Measurements from ENCODE around the gene DNM3. TPM values are rescaled to one million over a fixed set of nuclear protein-coding genes. Genes with fewer than 3 reads are reported as not detected.

The DNM3 gene
- total RNA-seq, 1 donor from 2014 or later, result 15.4 TPM

DNA sequence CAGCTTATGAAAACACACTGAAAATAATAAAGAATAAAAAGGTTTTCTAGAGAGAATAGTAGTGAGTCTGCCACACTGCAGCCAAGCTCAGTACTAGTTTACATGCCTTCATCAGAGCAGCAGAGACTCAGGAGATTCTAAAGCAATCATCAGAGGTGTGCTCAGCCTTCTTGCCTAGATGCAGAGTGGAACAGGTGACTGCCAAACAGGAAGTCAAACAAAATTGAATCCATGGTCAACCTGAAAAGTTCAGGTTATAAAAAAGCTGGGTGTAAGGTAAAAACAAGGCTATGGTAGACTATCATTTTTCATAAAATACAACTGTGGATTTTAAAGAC lies 413.9 kb downstream of the DNM3 start:
- ATAC-seq (no peak), DNase-seq (no peak)
- H3K36me3 ChIP-seq, result no peaks in the 10 kb centered on the region
- no peaks in the 10 kb centered on the region for H3K27me3 ChIP-seq
- TF ChIP-seq, protein P1, sequence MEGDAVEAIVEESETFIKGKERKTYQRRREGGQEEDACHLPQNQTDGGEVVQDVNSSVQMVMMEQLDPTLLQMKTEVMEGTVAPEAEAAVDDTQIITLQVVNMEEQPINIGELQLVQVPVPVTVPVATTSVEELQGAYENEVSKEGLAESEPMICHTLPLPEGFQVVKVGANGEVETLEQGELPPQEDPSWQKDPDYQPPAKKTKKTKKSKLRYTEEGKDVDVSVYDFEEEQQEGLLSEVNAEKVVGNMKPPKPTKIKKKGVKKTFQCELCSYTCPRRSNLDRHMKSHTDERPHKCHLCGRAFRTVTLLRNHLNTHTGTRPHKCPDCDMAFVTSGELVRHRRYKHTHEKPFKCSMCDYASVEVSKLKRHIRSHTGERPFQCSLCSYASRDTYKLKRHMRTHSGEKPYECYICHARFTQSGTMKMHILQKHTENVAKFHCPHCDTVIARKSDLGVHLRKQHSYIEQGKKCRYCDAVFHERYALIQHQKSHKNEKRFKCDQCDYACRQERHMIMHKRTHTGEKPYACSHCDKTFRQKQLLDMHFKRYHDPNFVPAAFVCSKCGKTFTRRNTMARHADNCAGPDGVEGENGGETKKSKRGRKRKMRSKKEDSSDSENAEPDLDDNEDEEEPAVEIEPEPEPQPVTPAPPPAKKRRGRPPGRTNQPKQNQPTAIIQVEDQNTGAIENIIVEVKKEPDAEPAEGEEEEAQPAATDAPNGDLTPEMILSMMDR (IDR thresholded peaks at IDR 0.05), result no peak
- H3K4me1 ChIP-seq, result no peaks in the 10 kb centered on the region
- no peak overlapping the region for H3K4me3 ChIP-seq
- intact Hi-C loops (cut with DNase I), result no loop called here
- H3K27ac ChIP-seq, result no peak overlapping the region
- H3K9me3 ChIP-seq, result no peaks in the 10 kb centered on the region

DNA sequence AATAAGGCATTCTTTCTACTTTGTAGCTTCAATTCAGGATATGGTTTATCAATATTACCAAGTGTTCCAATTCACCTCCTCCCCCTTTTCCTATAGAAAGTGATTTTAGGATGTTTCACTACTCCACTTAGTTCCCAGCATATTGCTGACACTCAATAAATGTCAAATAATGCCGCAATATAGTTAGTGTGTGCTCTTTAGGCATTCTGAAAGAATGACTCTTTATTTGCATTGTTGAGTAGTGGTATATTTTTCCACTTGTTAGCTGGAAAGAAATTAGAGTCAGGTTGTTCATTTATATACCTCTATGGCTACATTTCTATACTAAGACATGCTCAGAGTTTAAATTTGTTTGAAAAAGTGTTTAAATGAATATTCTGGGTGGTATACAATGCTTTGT lies 424.6 kb downstream of the DNM3 start:
- ATAC-seq, result no peak
- Histone ChIP-seq H3K4me1 (peaks cover 7% of the 10 kb centered on the region), H3K36me3 (no peaks in the 10 kb centered on the region), H3K9me3 (no peaks in the 10 kb centered on the region), H3K27me3 (no peaks in the 10 kb centered on the region), H3K27ac (no peak overlapping the region), H3K4me3 (no peak overlapping the region)
- intact Hi-C loops (cut with DNase I), result no loop called here
- no peak for DNase-seq
- TF ChIP-seq, protein P1 (IDR thresholded peaks at IDR 0.05), result no peak

DNA sequence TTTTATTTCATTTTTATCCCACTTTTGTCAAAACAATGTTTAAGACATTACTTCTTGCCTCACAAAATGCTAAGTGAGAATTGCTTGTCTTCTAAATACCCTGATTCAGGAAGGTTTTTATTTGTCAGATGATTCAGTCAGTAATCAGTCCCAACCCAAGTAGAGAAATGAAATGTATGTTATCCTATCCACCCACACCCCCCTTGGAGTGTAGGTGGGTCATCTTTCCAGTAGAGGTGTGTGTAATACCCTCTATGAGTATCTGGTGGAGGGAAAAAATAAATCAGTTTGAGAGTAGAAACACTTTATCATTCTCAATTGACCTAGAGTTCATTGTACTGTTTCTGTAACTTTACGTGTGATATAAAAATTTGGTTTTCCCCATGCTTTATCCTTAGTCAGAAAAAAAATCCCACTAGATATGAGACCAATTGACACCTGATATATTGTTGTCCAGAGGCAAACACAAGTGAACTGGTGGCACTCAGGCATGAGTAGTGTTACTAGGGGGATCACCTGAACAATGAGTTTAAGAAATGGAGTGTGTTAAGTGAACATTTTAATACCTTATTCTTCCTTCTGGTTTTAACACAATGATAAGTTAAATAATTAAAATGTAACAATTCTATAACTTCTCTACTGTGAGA lies 425.4 kb downstream of the DNM3 start:
- ATAC-seq (no peak), DNase-seq (no peak)
- Histone ChIP-seq H3K36me3 (no peaks in the 10 kb centered on the region), H3K4me1 (peaks cover 7% of the 10 kb centered on the region), H3K9me3 (no peaks in the 10 kb centered on the region), H3K4me3 (no peak overlapping the region), H3K27ac (no peak overlapping the region), H3K27me3 (no peaks in the 10 kb centered on the region)
- TF ChIP-seq, protein P1 (IDR thresholded peaks at IDR 0.05), result no peak
- intact Hi-C loops (cut with DNase I), result no loop called here

DNA sequence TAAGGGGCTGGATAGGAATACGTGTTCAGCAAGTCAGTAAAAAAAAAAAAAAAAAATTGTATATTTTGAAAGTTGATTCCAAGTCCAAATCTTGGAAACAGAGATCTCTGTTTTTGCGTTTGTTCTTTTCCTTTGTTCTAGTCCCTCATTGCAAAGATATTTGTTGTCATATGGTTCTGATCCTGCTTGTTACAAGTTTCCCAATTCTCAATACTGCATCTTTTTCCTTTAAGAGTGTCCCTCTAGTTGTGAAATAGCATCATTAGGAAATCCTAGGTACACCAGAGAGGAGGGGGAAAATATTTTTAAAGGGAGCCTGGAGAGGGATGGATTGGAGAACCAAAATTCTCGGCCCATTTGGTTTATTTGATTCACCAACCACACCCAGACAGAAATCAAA lies 426.9 kb downstream of the DNM3 start:
- Histone ChIP-seq H3K4me3 (no peak overlapping the region), H3K27me3 (no peaks in the 10 kb centered on the region), H3K4me1 (peaks cover 7% of the 10 kb centered on the region), H3K9me3 (no peaks in the 10 kb centered on the region), H3K27ac (peak overlapping the region; percentile 8), H3K36me3 (no peaks in the 10 kb centered on the region)
- intact Hi-C loops (cut with DNase I), result no loop called here
- ATAC-seq (no peak), DNase-seq (no peak)
- TF ChIP-seq, protein P1 (IDR thresholded peaks at IDR 0.05), result no peak

DNA sequence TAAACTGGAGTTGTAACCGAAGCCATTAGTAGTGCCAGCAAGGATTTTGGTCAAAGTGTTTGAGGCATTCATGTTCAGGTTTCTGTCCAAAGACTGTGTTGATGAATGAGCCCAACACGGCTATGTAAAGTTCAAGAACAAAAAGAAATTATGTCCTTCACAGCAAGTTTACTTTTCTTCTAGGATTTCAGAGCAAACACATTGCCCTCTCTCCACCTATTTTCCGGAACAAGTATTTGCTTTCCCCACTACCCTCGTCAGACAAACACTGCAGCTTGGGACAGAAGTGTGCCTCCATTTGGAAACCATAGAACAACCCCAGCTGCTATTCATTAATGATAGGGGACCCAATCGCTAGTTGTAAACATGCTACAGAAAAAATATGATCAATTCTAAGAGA lies 427.8 kb downstream of the DNM3 start:
- ATAC-seq (peak; percentile 67), DNase-seq (no peak)
- TF ChIP-seq, protein P1 (IDR thresholded peaks at IDR 0.05), result no peak

DNA sequence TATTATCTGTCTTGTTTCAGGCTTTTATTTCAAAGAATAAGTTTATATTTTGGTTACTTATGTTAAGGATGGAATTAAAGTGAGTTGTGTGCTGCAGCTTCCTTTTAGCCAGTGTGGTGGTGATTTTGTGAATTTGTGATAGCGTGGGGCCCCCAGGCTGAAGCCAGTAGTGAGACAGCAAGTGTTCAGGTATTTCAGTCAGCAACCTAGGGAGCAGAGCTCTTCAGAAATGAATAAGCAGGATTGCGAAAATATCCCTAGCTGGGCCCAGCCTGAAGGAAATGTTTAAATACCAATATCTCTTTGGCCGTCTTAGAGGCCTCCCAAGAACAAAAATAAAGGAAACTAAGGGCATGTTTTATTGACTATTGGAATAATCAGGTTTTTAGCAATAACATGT lies 428.3 kb downstream of the DNM3 start:
- TF ChIP-seq, protein P1 (IDR thresholded peaks at IDR 0.05), result no peak
- peak; percentile 86 for ATAC-seq
- Histone ChIP-seq H3K4me3 (no peak overlapping the region), H3K9me3 (no peaks in the 10 kb centered on the region), H3K36me3 (no peaks in the 10 kb centered on the region), H3K27ac (peak overlapping the region; percentile 8), H3K4me1 (peaks cover 7% of the 10 kb centered on the region), H3K27me3 (no peaks in the 10 kb centered on the region)
- intact Hi-C loops (cut with DNase I), result no loop called here
- no peak for DNase-seq

More for the DNA sequence above, 427.8 kb downstream of the DNM3 start:
- intact Hi-C loops (cut with DNase I), result no loop called here
- peak overlapping the region; percentile 8 for H3K27ac ChIP-seq
- no peaks in the 10 kb centered on the region for H3K9me3 ChIP-seq
- no peak overlapping the region for H3K4me3 ChIP-seq
- no peaks in the 10 kb centered on the region for H3K36me3 ChIP-seq
- H3K27me3 ChIP-seq, result no peaks in the 10 kb centered on the region
- peaks cover 7% of the 10 kb centered on the region for H3K4me1 ChIP-seq

Measured in upper lobe of right lung (tissue), 1 donor.